GM18873 (cell line): ENCODE data around the gene CERK.

Experiments
- ATAC-seq: cut with Tn5 transposase; IDR thresholded peaks from one replicate; pipeline ENCODE4 v1.9.1; 2021; ENCODE audit warnings: mild to moderate bottlenecking, moderate library complexity, moderate number of reproducible peaks; ENCODE audit not compliant: unreplicated experiment, low FRiP score

The CERK gene

GRCh38 chr22:46707305-46707704 lies 30.7 kb downstream of the CERK start:
- ATAC-seq: no peak

DNA sequence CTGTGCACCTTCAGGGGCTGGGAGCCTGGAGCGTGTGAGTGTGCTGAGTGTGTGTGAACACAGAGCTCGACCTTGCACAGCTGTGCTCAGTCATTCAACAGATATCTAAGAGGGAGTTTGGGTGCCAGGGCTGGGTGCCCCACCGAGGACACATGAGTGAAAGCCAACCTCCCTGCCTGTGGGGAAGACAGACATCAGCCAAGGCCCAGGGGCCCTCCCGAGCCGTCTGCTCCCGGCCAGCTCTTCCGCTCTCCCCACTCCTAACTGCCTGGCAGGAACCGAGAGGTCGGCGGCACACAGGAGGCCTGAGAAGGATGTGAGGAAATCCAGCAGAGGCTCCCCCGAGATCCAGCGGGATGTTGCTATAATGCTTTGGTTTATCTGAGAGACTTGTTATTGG lies 32.0 kb downstream of the CERK start:
- no peak for ATAC-seq

DNA sequence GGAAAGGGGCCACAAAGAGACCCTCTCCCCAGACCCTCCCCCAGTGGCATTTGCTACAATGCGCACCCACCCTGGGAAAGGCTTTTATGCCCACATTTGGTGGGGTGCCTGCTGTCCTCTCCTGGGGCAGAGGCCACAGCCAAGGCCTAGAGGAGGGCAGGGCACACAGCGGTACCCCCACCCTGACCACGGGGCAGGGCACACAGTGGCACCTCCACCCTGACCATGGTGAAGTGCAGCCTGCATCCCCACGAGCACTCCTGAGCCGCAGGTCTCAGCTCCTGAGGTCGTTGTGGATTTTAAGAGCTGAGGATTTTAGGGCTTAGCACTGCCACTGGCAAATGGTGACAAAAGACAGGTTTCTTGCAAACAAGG lies 34.1 kb downstream of the CERK start:
- ATAC-seq: no peak

GRCh38 chr22:46703171-46703995 lies 34.7 kb downstream of the CERK start:
- no peak for ATAC-seq

GRCh38 chr22:46701262-46701661 lies 36.8 kb downstream of the CERK start:
- ATAC-seq: no peak

GRCh38 chr22:46699091-46699490 lies 39.0 kb downstream of the CERK start:
- no peak for ATAC-seq

DNA sequence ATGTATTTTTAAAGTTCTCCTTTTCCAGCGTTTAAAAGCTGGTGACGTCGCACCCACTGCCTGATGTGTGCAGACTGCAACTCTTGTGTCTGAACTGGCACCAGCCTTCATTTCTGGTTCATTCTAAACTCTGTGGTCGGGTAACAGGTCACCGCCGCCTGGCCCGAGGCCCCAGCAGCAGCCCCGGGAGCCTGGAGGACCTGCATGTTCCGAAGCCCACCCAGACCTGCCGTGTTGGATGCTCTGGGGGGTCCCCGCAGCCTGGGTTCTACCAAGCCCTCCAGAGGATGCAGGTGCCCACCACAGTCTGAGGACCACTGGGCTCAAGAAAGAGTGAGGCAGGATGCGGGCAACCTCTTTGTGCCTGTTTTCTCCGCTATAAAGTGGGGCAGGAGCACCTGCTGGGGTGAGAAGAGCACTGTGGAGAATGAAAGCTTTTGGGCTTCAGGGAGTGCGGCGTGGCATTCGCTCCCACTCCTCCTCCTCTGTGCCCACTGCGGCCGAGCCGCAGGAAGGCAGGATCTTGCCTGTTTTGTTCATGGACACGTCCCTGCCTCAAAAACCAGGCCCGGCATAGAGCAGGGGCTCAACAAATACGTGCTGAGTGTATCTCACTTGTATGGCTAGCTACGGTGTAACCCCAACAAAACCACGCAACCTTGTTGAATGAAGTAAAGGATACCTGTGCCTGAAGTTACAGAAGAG lies 40.1 kb downstream of the CERK start:
- no peak for ATAC-seq

DNA sequence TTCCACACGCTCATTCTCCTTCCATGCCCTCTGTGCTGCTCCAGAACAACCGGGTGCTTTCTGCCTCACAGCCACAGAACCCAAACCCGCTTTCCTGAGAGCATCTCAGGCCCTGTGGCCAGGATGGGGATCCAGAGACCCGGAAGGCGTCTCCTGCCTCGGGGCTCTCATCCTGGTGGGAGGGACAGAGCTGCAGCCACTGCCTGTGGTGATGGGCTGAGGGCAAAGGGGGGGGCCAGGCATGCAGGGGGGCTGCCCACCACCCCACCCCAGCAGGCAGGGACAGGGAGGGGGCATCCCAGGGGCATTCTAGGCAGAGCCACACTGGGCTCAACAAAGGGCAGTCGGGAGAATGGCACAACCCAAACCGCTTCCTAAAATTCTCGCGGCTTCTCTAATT lies 41.4 kb downstream of the CERK start:
- ATAC-seq: no peak

DNA sequence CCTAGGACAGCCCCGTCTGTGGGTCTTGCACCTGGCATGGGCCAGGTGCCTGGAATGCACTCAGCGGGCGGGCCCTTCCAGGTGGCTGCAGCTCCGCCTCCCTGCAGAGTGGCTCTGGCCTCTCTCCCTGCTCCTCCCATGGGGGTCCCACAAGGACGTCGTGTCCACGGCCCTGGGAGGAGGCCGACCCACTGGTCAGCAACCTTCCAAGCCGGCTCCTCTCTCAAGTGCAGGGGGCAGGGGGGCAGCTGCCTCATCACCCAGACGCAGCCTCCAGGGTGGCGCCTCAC lies 41.9 kb downstream of the CERK start:
- ATAC-seq: no peak

GRCh38 chr22:46695346-46696228 lies 42.5 kb downstream of the CERK start:
- ATAC-seq: no peak

DNA sequence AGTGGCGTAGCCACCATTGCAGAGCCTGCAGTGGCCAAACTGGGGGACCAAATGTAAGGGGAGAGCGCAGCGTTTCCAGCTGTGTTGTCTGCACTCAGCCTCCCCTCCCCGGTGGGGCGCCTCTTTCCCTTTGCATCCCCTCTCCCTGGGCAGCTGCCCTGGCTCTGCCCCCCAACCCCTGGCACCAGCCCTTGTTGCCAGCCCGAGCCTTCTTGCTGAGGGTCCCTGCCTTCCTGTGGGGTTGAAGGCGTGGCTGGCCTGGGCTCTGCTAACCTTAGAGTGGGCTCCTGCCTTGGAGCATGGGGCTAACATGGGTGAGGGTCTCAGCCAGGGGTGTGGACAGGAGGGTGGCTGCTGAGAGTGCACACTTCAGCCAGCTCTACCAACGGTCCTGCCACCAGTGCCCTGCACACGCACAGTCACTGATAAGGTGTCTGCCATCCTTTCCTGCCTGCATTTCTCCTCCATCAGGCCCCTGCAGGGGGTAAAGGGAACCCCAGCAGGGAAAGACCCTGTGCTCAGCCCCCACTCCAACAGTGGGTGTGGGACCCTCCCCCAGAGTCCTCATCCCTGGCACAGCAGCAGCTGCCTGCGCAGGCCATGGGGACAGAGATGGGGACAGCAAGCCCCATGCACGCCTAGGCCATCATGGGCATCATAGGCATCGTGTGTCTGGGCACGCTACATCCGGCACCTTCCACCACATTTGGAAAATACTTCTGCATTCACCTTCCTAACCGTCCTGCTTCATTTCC lies 43.5 kb downstream of the CERK start:
- no peak for ATAC-seq

GRCh38 chr22:46693634-46694415 lies 44.2 kb downstream of the CERK start:
- no peak for ATAC-seq

DNA sequence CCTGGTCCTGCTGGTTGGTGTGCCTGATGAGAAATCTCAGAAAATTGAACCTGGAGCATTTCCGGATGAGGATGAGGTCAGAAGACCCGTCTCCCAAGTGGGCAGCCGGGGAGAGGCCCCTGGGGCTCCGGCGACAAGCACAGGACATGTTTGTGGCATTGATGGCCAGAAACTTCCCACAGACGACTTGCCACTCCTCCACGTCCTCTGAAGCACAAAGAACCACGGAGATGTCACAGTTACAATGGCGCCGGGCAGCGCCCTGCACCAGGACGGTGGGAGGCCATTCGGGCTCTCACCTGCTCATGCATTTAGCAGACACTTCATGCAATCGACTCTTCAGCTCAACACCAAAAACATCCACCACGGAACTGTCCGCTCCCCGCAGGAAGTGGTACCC lies 46.5 kb downstream of the CERK start:
- no peak for ATAC-seq

GRCh38 chr22:46690146-46690545 lies 47.9 kb downstream of the CERK start:
- no peak for ATAC-seq

- no peak for ATAC-seq
These were observed 49.1 kb downstream of the CERK start for GRCh38 chr22:46688949-46689348.

DNA sequence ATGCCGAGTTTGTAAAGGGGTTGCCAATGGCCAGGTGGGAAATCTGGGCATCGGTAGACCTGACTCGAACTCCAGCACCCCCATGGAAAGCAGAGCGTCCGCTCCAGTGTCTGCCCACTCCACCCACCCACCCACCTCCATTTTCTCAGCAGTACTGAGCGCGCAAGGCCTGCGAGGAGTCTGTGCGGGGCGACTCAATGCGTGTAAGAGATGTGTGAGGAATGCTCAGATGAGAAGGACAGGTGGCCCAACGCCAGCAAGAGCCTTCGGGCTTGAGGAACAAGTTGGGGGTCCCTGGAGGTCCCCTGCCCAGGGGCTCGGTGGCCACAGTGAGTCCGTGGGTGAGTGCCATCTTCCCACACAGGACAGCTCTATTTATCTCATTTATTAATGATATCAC lies 50.6 kb downstream of the CERK start:
- no peak for ATAC-seq

GRCh38 chr22:46687048-46687444 lies 51.0 kb downstream of the CERK start:
- ATAC-seq: no peak

GRCh38 chr22:46686221-46687047 lies 51.6 kb downstream of the CERK start:
- ATAC-seq: no peak

GRCh38 chr22:46684706-46685105 lies 53.3 kb downstream of the CERK start:
- ATAC-seq: no peak
